Mesothelial cell of epicardium (in vitro differentiated cells): ENCODE data around the gene PIK3AP1. TPM values are rescaled to one million over a fixed set of nuclear protein-coding genes. Genes with fewer than 3 reads are reported as not detected.

Experiments
- DNase-seq, 2 experiments: peaks; one replicate each; pipeline ENCODE4 v3.0.0; 2021; ENCODE audit warnings: low spot score in 2 of 2; ENCODE audit not compliant: unreplicated experiment in 2 of 2
- H3K27ac Mint-ChIP-seq: 2 replicates; pipeline ENCODE4 v1.8.0; 2021; ENCODE audit warnings: mixed read lengths
- H3K27me3 Mint-ChIP-seq: 2 replicates; pipeline ENCODE4 v1.8.0; 2021; ENCODE audit warnings: low read depth, mixed read lengths
- H3K36me3 Mint-ChIP-seq: 2 replicates; pipeline ENCODE4 v1.8.0; 2021; ENCODE audit warnings: mixed read lengths
- H3K4me1 Mint-ChIP-seq: 2 replicates; pipeline ENCODE4 v1.8.0; 2021; ENCODE audit warnings: mixed read lengths
- H3K4me3 Mint-ChIP-seq: 2 replicates; pipeline ENCODE4 v1.8.0; 2021; ENCODE audit warnings: mild to moderate bottlenecking, moderate library complexity, mixed read lengths
- H3K9me3 Mint-ChIP-seq: 2 replicates; pipeline ENCODE4 v1.8.0; 2021; ENCODE audit warnings: mixed read lengths
- total RNA-seq: library from RNA; stranded (reverse); gene quantifications from 3 replicates; pipeline ENCODE4 v1.2.1, GENCODE V29; 2021
- TF ChIP-seq, protein P1 (sequence below): fragments of 200-600 bp; sonication (generic); IDR thresholded peaks from one replicate; pipeline ENCODE4 v1.5.0; 2021; ENCODE audit warnings: antibody characterized with exemption; ENCODE audit not compliant: unreplicated experiment

The PIK3AP1 gene
- total RNA-seq, 1 donor from 2014 or later, result 0.36 TPM

DNA sequence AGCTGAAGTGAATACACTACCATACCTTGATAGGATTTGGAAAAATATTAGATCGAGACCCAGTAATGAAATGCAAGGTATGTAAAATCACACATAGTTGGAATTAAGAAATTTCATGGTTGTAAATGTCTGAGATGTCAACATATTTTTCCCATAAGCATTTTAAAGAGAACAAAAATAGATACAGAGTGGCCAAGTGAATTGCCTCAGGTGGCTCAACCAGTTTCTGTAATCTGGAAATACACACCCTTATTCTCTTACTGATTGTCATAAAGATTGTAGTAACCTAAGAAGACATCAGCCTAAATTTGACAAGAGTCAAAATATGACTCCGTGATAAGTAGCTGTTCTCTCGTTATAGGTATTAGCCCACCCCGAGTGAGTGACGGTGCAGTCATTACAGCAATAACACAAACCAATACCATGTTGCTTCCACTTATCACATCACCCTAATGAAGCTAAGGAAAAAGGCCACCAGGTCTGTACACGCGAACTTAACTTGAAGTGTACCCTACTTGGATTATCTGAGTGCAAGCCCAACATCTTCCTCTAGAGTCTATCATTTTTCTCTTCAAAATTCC, 23.4 kb downstream of the PIK3AP1 start:
- no peak overlapping the region for H3K27ac Mint-ChIP-seq
- TF ChIP-seq, protein P1, sequence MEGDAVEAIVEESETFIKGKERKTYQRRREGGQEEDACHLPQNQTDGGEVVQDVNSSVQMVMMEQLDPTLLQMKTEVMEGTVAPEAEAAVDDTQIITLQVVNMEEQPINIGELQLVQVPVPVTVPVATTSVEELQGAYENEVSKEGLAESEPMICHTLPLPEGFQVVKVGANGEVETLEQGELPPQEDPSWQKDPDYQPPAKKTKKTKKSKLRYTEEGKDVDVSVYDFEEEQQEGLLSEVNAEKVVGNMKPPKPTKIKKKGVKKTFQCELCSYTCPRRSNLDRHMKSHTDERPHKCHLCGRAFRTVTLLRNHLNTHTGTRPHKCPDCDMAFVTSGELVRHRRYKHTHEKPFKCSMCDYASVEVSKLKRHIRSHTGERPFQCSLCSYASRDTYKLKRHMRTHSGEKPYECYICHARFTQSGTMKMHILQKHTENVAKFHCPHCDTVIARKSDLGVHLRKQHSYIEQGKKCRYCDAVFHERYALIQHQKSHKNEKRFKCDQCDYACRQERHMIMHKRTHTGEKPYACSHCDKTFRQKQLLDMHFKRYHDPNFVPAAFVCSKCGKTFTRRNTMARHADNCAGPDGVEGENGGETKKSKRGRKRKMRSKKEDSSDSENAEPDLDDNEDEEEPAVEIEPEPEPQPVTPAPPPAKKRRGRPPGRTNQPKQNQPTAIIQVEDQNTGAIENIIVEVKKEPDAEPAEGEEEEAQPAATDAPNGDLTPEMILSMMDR, result no peak
- no peaks in the 10 kb centered on the region for H3K9me3 Mint-ChIP-seq
- H3K4me1 Mint-ChIP-seq, result no peaks in the 10 kb centered on the region
- no peaks in the 10 kb centered on the region for H3K36me3 Mint-ChIP-seq
- no peak overlapping the region for H3K4me3 Mint-ChIP-seq
- peaks cover 11% of the 10 kb centered on the region for H3K27me3 Mint-ChIP-seq
- DNase-seq, result no peak

- no peaks in the 10 kb centered on the region for H3K36me3 Mint-ChIP-seq
- H3K27ac Mint-ChIP-seq, result no peak overlapping the region
- H3K4me3 Mint-ChIP-seq, result no peak overlapping the region
- no peak for DNase-seq
- H3K9me3 Mint-ChIP-seq, result no peaks in the 10 kb centered on the region
- peaks cover 13% of the 10 kb centered on the region for H3K27me3 Mint-ChIP-seq
- no peaks in the 10 kb centered on the region for H3K4me1 Mint-ChIP-seq
- TF ChIP-seq, protein P1, result no peak
Observed at GRCh38 chr10:96695975-96696634, 24.2 kb downstream of the PIK3AP1 start.

DNA sequence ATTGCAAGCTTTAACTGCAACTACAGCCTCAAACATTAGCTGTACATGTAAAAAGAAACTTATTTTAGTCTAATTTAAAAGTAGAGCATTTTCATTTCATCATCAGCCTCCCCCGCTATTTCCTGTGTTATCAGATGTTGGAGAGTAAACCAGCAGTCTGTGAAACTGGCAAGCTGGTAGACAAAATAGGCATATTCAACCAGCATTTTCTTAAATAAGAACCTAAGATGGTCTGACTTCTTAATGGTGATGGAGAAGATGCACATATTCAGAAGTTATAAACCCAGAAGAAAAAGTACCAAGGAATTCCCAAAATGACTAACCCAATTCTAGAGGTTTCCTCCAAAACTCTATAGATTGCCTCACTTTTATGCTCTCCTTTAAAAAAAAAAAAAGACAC, 24.9 kb downstream of the PIK3AP1 start:
- Mint-ChIP-seq H3K27ac (no peak overlapping the region), H3K9me3 (no peaks in the 10 kb centered on the region), H3K27me3 (peaks cover 16% of the 10 kb centered on the region), H3K36me3 (no peaks in the 10 kb centered on the region), H3K4me1 (no peaks in the 10 kb centered on the region), H3K4me3 (no peak overlapping the region)
- TF ChIP-seq, protein P1, result no peak
- DNase-seq, result no peak

GRCh38 chr10:96693431-96693830, 26.9 kb downstream of the PIK3AP1 start:
- DNase-seq, result no peak
- Mint-ChIP-seq H3K27ac (no peak overlapping the region), H3K4me3 (no peak overlapping the region), H3K9me3 (no peaks in the 10 kb centered on the region), H3K4me1 (no peaks in the 10 kb centered on the region), H3K27me3 (peaks cover 22% of the 10 kb centered on the region), H3K36me3 (no peaks in the 10 kb centered on the region)
- TF ChIP-seq, protein P1, result no peak

DNA sequence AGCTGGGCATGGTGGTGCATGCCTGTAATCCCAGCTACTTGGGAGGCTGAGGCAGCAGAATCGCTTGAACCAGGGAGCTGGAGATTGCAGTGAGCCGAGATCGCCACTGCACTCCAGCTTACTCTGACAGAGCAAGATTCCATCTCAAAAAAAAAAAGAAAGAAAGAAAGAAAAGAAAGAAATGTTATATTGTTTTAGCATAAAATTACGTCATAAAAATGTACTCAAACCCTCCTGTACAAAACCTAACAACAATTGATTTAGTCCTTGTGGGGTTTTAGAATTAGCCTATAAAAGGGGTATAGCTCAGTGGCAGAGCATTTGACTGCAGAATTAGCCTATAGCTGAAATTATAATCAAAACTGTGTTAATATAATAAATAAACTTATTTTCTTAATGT, 27.9 kb downstream of the PIK3AP1 start:
- TF ChIP-seq, protein P1, result no peak
- Mint-ChIP-seq H3K27me3 (peaks cover 22% of the 10 kb centered on the region), H3K4me1 (no peaks in the 10 kb centered on the region), H3K4me3 (no peak overlapping the region), H3K36me3 (no peaks in the 10 kb centered on the region), H3K27ac (no peak overlapping the region), H3K9me3 (no peaks in the 10 kb centered on the region)
- DNase-seq, result no peak
